ENCODE measurements around the gene ANXA5.

DNA sequence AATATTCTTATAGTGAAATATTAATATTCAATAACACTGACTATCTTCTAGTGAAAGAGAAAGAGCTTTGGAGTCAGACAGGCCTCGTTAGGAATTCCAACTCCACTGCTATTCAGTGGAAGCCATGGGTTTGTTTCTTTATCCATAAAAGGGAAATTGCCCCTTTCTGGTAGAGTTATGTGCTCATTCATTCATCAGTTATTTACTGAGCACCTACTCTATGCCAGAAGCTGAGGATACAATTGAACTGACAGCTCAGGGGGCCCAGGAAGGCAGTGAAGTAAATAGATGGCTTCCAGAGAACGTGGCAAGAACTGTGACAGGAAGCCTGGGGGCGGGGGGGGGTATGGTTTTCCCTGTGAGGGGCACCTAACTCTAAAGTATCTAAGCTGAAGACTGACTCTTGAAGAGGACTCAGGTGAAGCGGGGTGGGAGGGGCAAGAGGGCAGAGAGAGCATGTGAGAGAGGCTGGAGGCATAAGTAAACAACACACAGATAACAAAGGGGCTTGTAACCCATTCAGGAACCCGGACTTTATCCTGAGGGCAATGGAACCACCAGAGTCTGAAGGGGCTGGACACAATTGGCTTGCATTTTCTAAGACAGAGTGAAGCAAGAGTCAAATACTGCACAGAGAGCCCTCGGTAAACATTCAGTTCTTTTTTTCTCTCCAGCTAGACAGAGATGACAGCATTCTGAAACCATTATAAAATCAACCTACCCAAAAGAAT, 20.3 kb downstream of the ANXA5 start:
- TF ChIP-seq, protein P1, sequence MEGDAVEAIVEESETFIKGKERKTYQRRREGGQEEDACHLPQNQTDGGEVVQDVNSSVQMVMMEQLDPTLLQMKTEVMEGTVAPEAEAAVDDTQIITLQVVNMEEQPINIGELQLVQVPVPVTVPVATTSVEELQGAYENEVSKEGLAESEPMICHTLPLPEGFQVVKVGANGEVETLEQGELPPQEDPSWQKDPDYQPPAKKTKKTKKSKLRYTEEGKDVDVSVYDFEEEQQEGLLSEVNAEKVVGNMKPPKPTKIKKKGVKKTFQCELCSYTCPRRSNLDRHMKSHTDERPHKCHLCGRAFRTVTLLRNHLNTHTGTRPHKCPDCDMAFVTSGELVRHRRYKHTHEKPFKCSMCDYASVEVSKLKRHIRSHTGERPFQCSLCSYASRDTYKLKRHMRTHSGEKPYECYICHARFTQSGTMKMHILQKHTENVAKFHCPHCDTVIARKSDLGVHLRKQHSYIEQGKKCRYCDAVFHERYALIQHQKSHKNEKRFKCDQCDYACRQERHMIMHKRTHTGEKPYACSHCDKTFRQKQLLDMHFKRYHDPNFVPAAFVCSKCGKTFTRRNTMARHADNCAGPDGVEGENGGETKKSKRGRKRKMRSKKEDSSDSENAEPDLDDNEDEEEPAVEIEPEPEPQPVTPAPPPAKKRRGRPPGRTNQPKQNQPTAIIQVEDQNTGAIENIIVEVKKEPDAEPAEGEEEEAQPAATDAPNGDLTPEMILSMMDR (conservative IDR thresholded peaks at IDR 0.05): no peak
- no peak for TF ChIP-seq ZFX (IDR thresholded peaks at IDR 0.05)

Measured in C4-2B (cell line).